HEK293 (cell line): ENCODE results near the gene KCNJ2.

Experiments used
- CTCF ChIA-PET: fragments of 350-600 bp; formaldehyde crosslinking; extraction: SDS; loops from one replicate; lab custom pipeline; 2021; ENCODE audit warnings: antibody characterized with exemption; lab: Yijun Ruan, JAX
- POLR2A ChIA-PET: fragments of 300-600 bp; formaldehyde crosslinking; extraction: SDS; loops from one replicate; lab custom pipeline; 2020; ENCODE audit warnings: antibody characterized with exemption, inconsistent platforms; lab: Yijun Ruan, JAX
- H3K27ac ChIP-seq: fragments of 200-500 bp; sonication (Bioruptor generic); 2 replicates; pipeline ENCODE4 v1.5.1; 2014; ENCODE audit warnings: low read depth, low read length, control low read depth, inconsistent platforms; ENCODE audit errors: extremely low read depth
- H3K36me3 ChIP-seq, 2 experiments: fragments of 200-500 bp in 1 of 2; sonication (Bioruptor generic) in 1 of 2; 1 replicate in 1 of 2; 2 replicates in 1 of 2; pipeline ENCODE4 v1.5.1; 2014 to 2017; ENCODE audit warnings: inconsistent platforms in 2 of 2, low read length in 2 of 2; ENCODE audit not compliant: control insufficient read depth in 2 of 2, insufficient read depth in 1 of 2
- H3K4me1 ChIP-seq: fragments of 200-500 bp; sonication (Bioruptor generic); 2 replicates; pipeline ENCODE4 v1.5.1; 2014; ENCODE audit warnings: mild to moderate bottlenecking, low read length, inconsistent platforms; ENCODE audit not compliant: control insufficient read depth, insufficient read depth
- H3K4me3 ChIP-seq: 2 replicates; pipeline ENCODE4 v1.5.1; 2011; ENCODE audit warnings: low read depth, mild to moderate bottlenecking, control low read depth, low read length, moderate library complexity
- H3K9me3 ChIP-seq: fragments of 200-500 bp; sonication (Bioruptor generic); 2 replicates; pipeline ENCODE4 v1.5.1; 2014; ENCODE audit warnings: low read depth, low read length, inconsistent platforms; ENCODE audit not compliant: control insufficient read depth, insufficient read depth
- GLI4 ChIP-seq: fragments of 450-650 bp; formaldehyde crosslinking; IDR thresholded peaks from 2 replicates; pipeline ENCODE4 v1.5.1; 2016; ENCODE audit warnings: missing biosample characterization, missing genetic modification characterization
- KLF10 ChIP-seq: fragments of 450-650 bp; IDR thresholded peaks from 2 replicates; pipeline ENCODE4 v1.5.1; 2018; ENCODE audit warnings: missing biosample characterization, mild to moderate bottlenecking, missing genetic modification characterization
- KLF8 ChIP-seq: fragments of 450-650 bp; formaldehyde crosslinking; IDR thresholded peaks from 2 replicates; pipeline ENCODE4 v1.5.1; 2016; ENCODE audit warnings: missing biosample characterization, missing genetic modification characterization
- OVOL3 ChIP-seq: fragments of 450-650 bp; formaldehyde crosslinking; IDR thresholded peaks from 2 replicates; pipeline ENCODE4 v1.5.1; 2016; ENCODE audit warnings: missing biosample characterization, missing genetic modification characterization
- PRDM2 ChIP-seq: fragments of 450-650 bp; formaldehyde crosslinking; IDR thresholded peaks from 2 replicates; pipeline ENCODE4 v1.5.1; 2016; ENCODE audit warnings: missing biosample characterization, missing genetic modification characterization, borderline replicate concordance
- REST ChIP-seq: fragments of 450-650 bp; formaldehyde crosslinking; IDR thresholded peaks from 2 replicates; pipeline ENCODE4 v1.5.1; 2016; ENCODE audit warnings: missing biosample characterization, missing genetic modification characterization
- ZBTB48 ChIP-seq: fragments of 450-650 bp; formaldehyde crosslinking; IDR thresholded peaks from 2 replicates; pipeline ENCODE4 v1.5.1; 2016; ENCODE audit warnings: missing biosample characterization, missing genetic modification characterization
- ZBTB8A ChIP-seq: fragments of 450-650 bp; formaldehyde crosslinking; IDR thresholded peaks from 2 replicates; pipeline ENCODE4 v1.5.1; 2016; ENCODE audit warnings: missing biosample characterization, missing genetic modification characterization
- ZNF157 ChIP-seq: fragments of 450-650 bp; formaldehyde crosslinking; IDR thresholded peaks from 2 replicates; pipeline ENCODE4 v1.5.1; 2016; ENCODE audit warnings: missing biosample characterization, missing genetic modification characterization
- ZNF184 ChIP-seq: fragments of 450-650 bp; IDR thresholded peaks from 2 replicates; pipeline ENCODE4 v1.5.1; 2018; ENCODE audit warnings: missing biosample characterization, mild to moderate bottlenecking, missing genetic modification characterization
- ZNF202 ChIP-seq: fragments of 450-650 bp; formaldehyde crosslinking; IDR thresholded peaks from 2 replicates; pipeline ENCODE4 v1.5.1; 2016; ENCODE audit warnings: missing biosample characterization, missing genetic modification characterization, borderline replicate concordance
- ZNF239 ChIP-seq: fragments of 450-650 bp; formaldehyde crosslinking; IDR thresholded peaks from 2 replicates; pipeline ENCODE4 v1.5.1; 2016; ENCODE audit warnings: missing biosample characterization, missing genetic modification characterization
- ZNF302 ChIP-seq: fragments of 450-650 bp; formaldehyde crosslinking; IDR thresholded peaks from 2 replicates; pipeline ENCODE4 v1.5.1; 2016; ENCODE audit warnings: missing biosample characterization, missing genetic modification characterization, low read depth
- ZNF362 ChIP-seq: fragments of 450-650 bp; formaldehyde crosslinking; IDR thresholded peaks from 2 replicates; pipeline ENCODE4 v1.5.1; 2016; ENCODE audit warnings: missing biosample characterization, missing genetic modification characterization
- ZNF426 ChIP-seq: fragments of 450-650 bp; formaldehyde crosslinking; IDR thresholded peaks from 2 replicates; pipeline ENCODE4 v1.5.1; 2017; ENCODE audit warnings: missing biosample characterization, missing genetic modification characterization, mild to moderate bottlenecking, inconsistent platforms, moderate library complexity
- ZNF501 ChIP-seq: fragments of 450-650 bp; formaldehyde crosslinking; IDR thresholded peaks from 2 replicates; pipeline ENCODE4 v1.5.1; 2016; ENCODE audit warnings: missing biosample characterization, missing genetic modification characterization
- ZNF660 ChIP-seq: fragments of 450-650 bp; IDR thresholded peaks from 2 replicates; pipeline ENCODE4 v1.5.1; 2018; ENCODE audit warnings: missing biosample characterization, mild to moderate bottlenecking, missing genetic modification characterization
- ZNF768 ChIP-seq: fragments of 450-650 bp; formaldehyde crosslinking; IDR thresholded peaks from 2 replicates; pipeline ENCODE4 v1.5.1; 2018; ENCODE audit warnings: missing biosample characterization, mild to moderate bottlenecking, missing genetic modification characterization
- ZNF843 ChIP-seq: fragments of 450-650 bp; formaldehyde crosslinking; IDR thresholded peaks from 2 replicates; pipeline ENCODE4 v1.5.1; 2016; ENCODE audit warnings: missing biosample characterization, missing genetic modification characterization
- ZSCAN4 ChIP-seq: fragments of 450-650 bp; formaldehyde crosslinking; IDR thresholded peaks from 2 replicates; pipeline ENCODE4 v1.5.1; 2017; ENCODE audit warnings: missing biosample characterization, missing genetic modification characterization
- TF ChIP-seq, protein P1 (sequence below): fragments of 450-650 bp; formaldehyde crosslinking; IDR thresholded peaks from 2 replicates; pipeline ENCODE4 v1.5.1; 2016; ENCODE audit warnings: missing biosample characterization, missing genetic modification characterization

KCNJ2 gene

GRCh38 chr17:70128727-70129238, 40.5 kb upstream of the KCNJ2 start (continued):
- TF ChIP-seq, protein P1, sequence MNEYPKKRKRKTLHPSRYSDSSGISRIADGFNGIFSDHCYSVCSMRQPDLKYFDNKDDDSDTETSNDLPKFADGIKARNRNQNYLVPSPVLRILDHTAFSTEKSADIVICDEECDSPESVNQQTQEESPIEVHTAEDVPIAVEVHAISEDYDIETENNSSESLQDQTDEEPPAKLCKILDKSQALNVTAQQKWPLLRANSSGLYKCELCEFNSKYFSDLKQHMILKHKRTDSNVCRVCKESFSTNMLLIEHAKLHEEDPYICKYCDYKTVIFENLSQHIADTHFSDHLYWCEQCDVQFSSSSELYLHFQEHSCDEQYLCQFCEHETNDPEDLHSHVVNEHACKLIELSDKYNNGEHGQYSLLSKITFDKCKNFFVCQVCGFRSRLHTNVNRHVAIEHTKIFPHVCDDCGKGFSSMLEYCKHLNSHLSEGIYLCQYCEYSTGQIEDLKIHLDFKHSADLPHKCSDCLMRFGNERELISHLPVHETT (tag by site-specific recombination): no peak
- no peak for TF ChIP-seq ZNF184 (tag by site-specific recombination)
- TF ChIP-seq, all 188 proteins: peak for 0

DNA sequence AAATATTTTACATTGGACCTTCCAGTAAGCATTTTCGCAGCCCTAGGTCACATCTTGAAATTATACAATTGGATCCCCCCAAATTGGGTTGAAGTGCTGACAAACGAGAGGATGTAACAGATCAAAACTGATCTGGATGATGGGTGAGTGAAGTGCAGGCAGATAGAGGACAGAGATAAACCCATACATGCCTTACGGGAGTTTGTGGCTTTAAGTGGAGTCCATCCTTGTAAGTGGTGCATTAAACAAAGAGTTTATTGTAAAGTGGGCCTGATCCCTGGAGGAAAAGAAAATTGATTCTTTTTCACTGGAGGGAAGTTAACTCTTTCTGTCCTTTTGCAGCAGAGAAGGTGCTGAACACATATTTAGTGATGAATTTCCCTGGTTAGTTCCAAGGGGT, 39.0 kb upstream of the KCNJ2 start:
- Histone ChIP-seq H3K9me3 (no peaks in the 10 kb centered on the region), H3K4me1 (no peaks in the 10 kb centered on the region), H3K27ac (no peak overlapping the region), H3K4me3 (no peak overlapping the region)
- ChIA-PET CTCF (interaction anchor here (1.0 to 1.5 kb wide), 2 partner anchors 16 to 521 kb away, joined by 3 to 5 read pairs; no protein-coding TSS in a partner anchor), POLR2A (no interaction called here)
- TF ChIP-seq ZNF768 (tag by site-specific recombination) (no peak), ZNF202 (tag by site-specific recombination) (no peak), REST (tag by site-specific recombination) (no peak), ZNF843 (tag by site-specific recombination) (no peak), OVOL3 (tag by site-specific recombination) (no peak), ZNF239 (no peak), ZBTB48 (tag by site-specific recombination) (no peak), ZBTB8A (tag by site-specific recombination) (no peak)
- TF ChIP-seq, all 188 proteins: peak for 0
- no peaks in the 10 kb centered on the region for H3K36me3 ChIP-seq

- POLR2A ChIA-PET: no interaction called here
- no peak overlapping the region for H3K4me3 ChIP-seq
- CTCF ChIA-PET: interaction anchor here (0.8 to 0.9 kb wide), 2 partner anchors 17 to 35 kb away, joined by 3 to 8 read pairs; no protein-coding TSS in a partner anchor
These were observed 36.8 kb upstream of the KCNJ2 start for GRCh38 chr17:70132505-70132904.

GRCh38 chr17:70134042-70134441, 35.3 kb upstream of the KCNJ2 start:
- Histone ChIP-seq H3K27ac (no peak overlapping the region), H3K36me3 (no peaks in the 10 kb centered on the region), H3K9me3 (no peaks in the 10 kb centered on the region), H3K4me3 (no peak overlapping the region), H3K4me1 (peaks cover 16% of the 10 kb centered on the region)
- POLR2A ChIA-PET: no interaction called here
- CTCF ChIA-PET: no interaction called here
- no peak for TF ChIP-seq PRDM2 (tag by site-specific recombination)
- TF ChIP-seq ZNF362 (tag by site-specific recombination): no peak
- no peak for TF ChIP-seq ZNF239
- no peak for TF ChIP-seq ZNF660 (tag by site-specific recombination)
- no peak for TF ChIP-seq ZSCAN4 (tag by site-specific recombination)

More at GRCh38 chr17:70132505-70132904, 36.8 kb upstream of the KCNJ2 start:
- Histone ChIP-seq H3K9me3 (no peaks in the 10 kb centered on the region), H3K36me3 (no peaks in the 10 kb centered on the region), H3K27ac (no peak overlapping the region), H3K4me1 (0 out of 2 replicates have a peak, but pooled peaks cover 4% of the 10 kb centered on the region)
- no peak for TF ChIP-seq ZNF157
- TF ChIP-seq ZNF302 (tag by site-specific recombination): no peak
- TF ChIP-seq ZNF426 (tag by site-specific recombination): no peak
- TF ChIP-seq KLF8: no peak
- TF ChIP-seq GLI4 (tag by site-specific recombination): no peak
- no peak for TF ChIP-seq KLF10 (tag by site-specific recombination)
- no peak for TF ChIP-seq ZNF501
